ENCODE data around the gene GON7.

GON7 gene

GRCh38 chr14:93223565-93223964, 16.7 kb upstream of the GON7 start:
- DNase-seq (ENCODE audit: low read depth in 1 of 2, low spot score in 1 of 2), result no peak
- in situ Hi-C loops (cut with HindIII; ENCODE audit: low pct_unique_long_range_greater_than_20kb, low sequenced_read_pairs), result no loop called here
- no peak for TF ChIP-seq JUND (IDR thresholded peaks at IDR 0.05; ENCODE audit: low read depth)

GRCh38 chr14:93220509-93220908, 13.6 kb upstream of the GON7 start:
- no peak for DNase-seq (ENCODE audit: low read depth in 1 of 2, low spot score in 1 of 2)
- no peak for TF ChIP-seq JUND (IDR thresholded peaks at IDR 0.05; ENCODE audit: low read depth)
- in situ Hi-C loops (cut with HindIII; ENCODE audit: low pct_unique_long_range_greater_than_20kb, low sequenced_read_pairs), result no loop called here

GRCh38 chr14:93219103-93219726, 12.3 kb upstream of the GON7 start:
- DNase-seq (ENCODE audit: low read depth in 1 of 2, low spot score in 1 of 2), result peak; percentile 67 to 85
- TF ChIP-seq JUND (IDR thresholded peaks at IDR 0.05; ENCODE audit: low read depth), result no peak
- in situ Hi-C loops (cut with HindIII; ENCODE audit: low pct_unique_long_range_greater_than_20kb, low sequenced_read_pairs), result no loop called here

- TF ChIP-seq JUND (IDR thresholded peaks at IDR 0.05; ENCODE audit: low read depth), result no peak
- DNase-seq (ENCODE audit: low read depth in 1 of 2, low spot score in 1 of 2), result no peak
- in situ Hi-C loops (cut with HindIII; ENCODE audit: low pct_unique_long_range_greater_than_20kb, low sequenced_read_pairs), result no loop called here
Measured at GRCh38 chr14:93214598-93214997, 7.7 kb upstream of the GON7 start.

GRCh38 chr14:93212432-93212831, 5.6 kb upstream of the GON7 start:
- in situ Hi-C loops (cut with HindIII; ENCODE audit: low pct_unique_long_range_greater_than_20kb, low sequenced_read_pairs), result no loop called here
- no peak for TF ChIP-seq JUND (IDR thresholded peaks at IDR 0.05; ENCODE audit: low read depth)
- DNase-seq (ENCODE audit: low read depth in 1 of 2, low spot score in 1 of 2), result no peak

GRCh38 chr14:93207468-93208308, 823 bp upstream of the GON7 start:
- TF ChIP-seq JUND (IDR thresholded peaks at IDR 0.05; ENCODE audit: low read depth), result no peak
- DNase-seq (ENCODE audit: low read depth in 1 of 2, low spot score in 1 of 2), result peak; percentile 51 to 64
- in situ Hi-C loops (cut with HindIII; ENCODE audit: low pct_unique_long_range_greater_than_20kb, low sequenced_read_pairs), result no loop called here

GRCh38 chr14:93201155-93201704, 5.6 kb downstream of the GON7 start:
- no peak for DNase-seq (ENCODE audit: low read depth in 1 of 2, low spot score in 1 of 2)
- TF ChIP-seq JUND (IDR thresholded peaks at IDR 0.05; ENCODE audit: low read depth), result no peak
- in situ Hi-C loops (cut with HindIII; ENCODE audit: low pct_unique_long_range_greater_than_20kb, low sequenced_read_pairs), result no loop called here

- in situ Hi-C loops (cut with HindIII; ENCODE audit: low pct_unique_long_range_greater_than_20kb, low sequenced_read_pairs), result no loop called here
- TF ChIP-seq JUND (IDR thresholded peaks at IDR 0.05; ENCODE audit: low read depth), result no peak
- DNase-seq (ENCODE audit: low read depth in 1 of 2, low spot score in 1 of 2), result no peak
Measured at GRCh38 chr14:93200553-93200952, 6.3 kb downstream of the GON7 start.

- TF ChIP-seq JUND (IDR thresholded peaks at IDR 0.05; ENCODE audit: low read depth), result no peak
- in situ Hi-C loops (cut with HindIII; ENCODE audit: low pct_unique_long_range_greater_than_20kb, low sequenced_read_pairs), result no loop called here
- DNase-seq (ENCODE audit: low read depth in 1 of 2, low spot score in 1 of 2), result no peak
Measured at GRCh38 chr14:93199031-93199430, 7.8 kb downstream of the GON7 start.

GRCh38 chr14:93195316-93195999, 11.4 kb downstream of the GON7 start:
- TF ChIP-seq JUND (IDR thresholded peaks at IDR 0.05; ENCODE audit: low read depth), result no peak
- in situ Hi-C loops (cut with HindIII; ENCODE audit: low pct_unique_long_range_greater_than_20kb, low sequenced_read_pairs), result no loop called here
- DNase-seq (ENCODE audit: low read depth in 1 of 2, low spot score in 1 of 2), result no peak

GRCh38 chr14:93186956-93187355, 19.9 kb downstream of the GON7 start:
- in situ Hi-C loops (cut with HindIII; ENCODE audit: low pct_unique_long_range_greater_than_20kb, low sequenced_read_pairs), result no loop called here
- no peak for DNase-seq (ENCODE audit: low read depth in 1 of 2, low spot score in 1 of 2)

GRCh38 chr14:93186466-93186865, 20.4 kb downstream of the GON7 start:
- TF ChIP-seq JUND (IDR thresholded peaks at IDR 0.05; ENCODE audit: low read depth), result no peak
- in situ Hi-C loops (cut with HindIII; ENCODE audit: low pct_unique_long_range_greater_than_20kb, low sequenced_read_pairs), result no loop called here
- DNase-seq (ENCODE audit: low read depth in 1 of 2, low spot score in 1 of 2), result no peak

More at GRCh38 chr14:93186956-93187355, 19.9 kb downstream of the GON7 start:
- TF ChIP-seq JUND (IDR thresholded peaks at IDR 0.05; ENCODE audit: low read depth), result no peak

- in situ Hi-C loops (cut with HindIII; ENCODE audit: low pct_unique_long_range_greater_than_20kb, low sequenced_read_pairs), result no loop called here
- DNase-seq (ENCODE audit: low read depth in 1 of 2, low spot score in 1 of 2), result no peak
- TF ChIP-seq JUND (IDR thresholded peaks at IDR 0.05; ENCODE audit: low read depth), result no peak
Measured at GRCh38 chr14:93185349-93185720, 21.5 kb downstream of the GON7 start.

All from T47D (cell line).